Common myeloid progenitor, CD34-positive (primary cell): ENCODE results near the gene MYLK4.
"Not testable (repeated sequence)": the region's sequence is repeated elsewhere in the genome, so short reads cannot be mapped to it uniquely, and the experiment has no call there.

Source experiments
- CTCF ChIA-PET: fragments of 350-600 bp; sonication (Branson Sonifier 250); formaldehyde crosslinking; loops from one replicate; lab custom pipeline; 2021; ENCODE audit warnings: antibody characterized with exemption; lab: Charles Lee
- POLR2A ChIA-PET: fragments of 350-600 bp; sonication (Branson Sonifier 250); formaldehyde crosslinking; loops from one replicate; lab custom pipeline; 2021; ENCODE audit warnings: antibody characterized with exemption; lab: Charles Lee
- DNase-seq, 3 donors: peaks; one replicate each; pipeline versions ENCODE4 v3.0.0 to v3.0.0-alpha.2; 2013
- H3K27ac ChIP-seq, 2 experiments: 1 replicate in 1 of 2; 2 replicates in 1 of 2; pipeline ENCODE4 v1.7.0; 2013; ENCODE audit warnings: inconsistent platforms in 2 of 2, low read length in 2 of 2, mild to moderate bottlenecking in 2 of 2, low read depth in 1 of 2, moderate library complexity in 1 of 2; ENCODE audit not compliant: severe bottlenecking in 2 of 2, insufficient read depth in 1 of 2, poor library complexity in 1 of 2
- H3K27me3 ChIP-seq, 5 experiments: replicated peaks in 2 of 5; 1 replicate in 3 of 5; 2 replicates in 2 of 5; pipeline versions ENCODE4 v1.6.1 to v1.7.0; 2013; ENCODE audit warnings: low read length in 4 of 5, mild to moderate bottlenecking in 2 of 5, moderate library complexity in 2 of 5, inconsistent platforms in 1 of 5; ENCODE audit not compliant: insufficient read depth in 5 of 5, control insufficient read depth in 4 of 5
- H3K36me3 ChIP-seq, 4 experiments: 1 replicate in 2 of 4; 2 replicates in 2 of 4; pipeline versions ENCODE4 v1.6.1 to v1.7.0; 2013; ENCODE audit warnings: low read length in 3 of 4, control low read depth in 1 of 4, mild to moderate bottlenecking in 1 of 4; ENCODE audit not compliant: control insufficient read depth in 4 of 4, insufficient read depth in 4 of 4
- H3K4me1 ChIP-seq, 4 experiments: 1 replicate in 3 of 4; 2 replicates in 1 of 4; pipeline versions ENCODE4 v1.6.1 to v1.7.1; 2013; ENCODE audit warnings: low read length in 3 of 4, mild to moderate bottlenecking in 3 of 4, control low read depth in 1 of 4, inconsistent platforms in 1 of 4, moderate library complexity in 1 of 4; ENCODE audit not compliant: control insufficient read depth in 4 of 4, insufficient read depth in 4 of 4; ENCODE audit errors: control extremely low read depth in 1 of 4
- H3K4me3 ChIP-seq, 7 experiments: 1 replicate in 4 of 7; 2 replicates in 3 of 7; pipeline versions ENCODE4 v1.5.1 to v1.7.0; 2013; ENCODE audit warnings: mild to moderate bottlenecking in 7 of 7, low read length in 6 of 7, moderate library complexity in 6 of 7, inconsistent platforms in 2 of 7, low read depth in 2 of 7, control low read depth in 1 of 7; ENCODE audit not compliant: insufficient read depth in 4 of 7, control insufficient read depth in 1 of 7; ENCODE audit errors: extremely low read depth in 1 of 7
- H3K9me3 ChIP-seq, 5 experiments: 1 replicate in 4 of 5; 2 replicates in 1 of 5; pipeline versions ENCODE4 v1.6.1 to v1.7.1; 2013; ENCODE audit warnings: low read length in 4 of 5, mild to moderate bottlenecking in 2 of 5, inconsistent platforms in 1 of 5, low read depth in 1 of 5, moderate library complexity in 1 of 5; ENCODE audit not compliant: control insufficient read depth in 4 of 5, insufficient read depth in 2 of 5; ENCODE audit errors: control extremely low read depth in 1 of 5
- WGBS: methylation state at CpG from one replicate; pipeline ENCODE4 v1.1.5; 2013; ENCODE audit not compliant: insufficient coverage; 5-methylcytosine and 5-hydroxymethylcytosine counted together

MYLK4 gene

DNA sequence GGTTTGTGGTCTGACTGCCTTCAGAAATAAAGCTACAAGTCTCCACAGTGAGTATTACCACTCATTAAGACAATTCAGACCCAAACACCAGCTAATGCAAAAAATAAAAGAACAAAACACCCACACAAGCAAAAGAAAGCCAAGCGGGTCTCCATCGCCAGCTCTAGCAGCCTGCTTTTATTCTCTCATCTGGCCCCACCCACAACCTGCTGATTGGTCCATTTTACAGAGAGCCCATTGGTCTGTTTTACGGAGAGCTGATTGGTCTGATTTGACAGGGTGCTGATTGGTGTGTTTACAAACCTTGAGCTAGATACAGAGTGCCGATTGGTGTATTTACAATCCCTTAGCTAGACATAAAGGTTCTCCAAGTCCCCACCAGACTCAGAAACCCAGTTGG lies 12.1 kb upstream of the MYLK4 start:
- not testable (repeated sequence) for H3K27me3 ChIP-seq, H3K9me3 ChIP-seq, H3K36me3 ChIP-seq, H3K27ac ChIP-seq
- peak in 2 of 3 donors; percentile 47 to 59 for DNase-seq
- Histone ChIP-seq H3K4me1 (peaks cover 9 to 37% (median 22%) of the 10 kb centered on the region in 4 experiments), H3K4me3 (peak overlapping the region in 1 of 7 experiments; percentile 26)
- WGBS = 100% methylated on average over 3 of the region's 4 CpGs
- POLR2A ChIA-PET = interaction anchor here (0.8 to 1.4 kb wide), 2 partner anchors 10 to 11 kb away, joined by 5 to 7 read pairs; no protein-coding TSS in a partner anchor
- CTCF ChIA-PET = interaction anchor here (0.8 to 14.2 kb wide), 6 partner anchors 14 to 190 kb away, joined by 3 to 227 read pairs (median 7); partner anchors contain the start of gene MYLK4

DNA sequence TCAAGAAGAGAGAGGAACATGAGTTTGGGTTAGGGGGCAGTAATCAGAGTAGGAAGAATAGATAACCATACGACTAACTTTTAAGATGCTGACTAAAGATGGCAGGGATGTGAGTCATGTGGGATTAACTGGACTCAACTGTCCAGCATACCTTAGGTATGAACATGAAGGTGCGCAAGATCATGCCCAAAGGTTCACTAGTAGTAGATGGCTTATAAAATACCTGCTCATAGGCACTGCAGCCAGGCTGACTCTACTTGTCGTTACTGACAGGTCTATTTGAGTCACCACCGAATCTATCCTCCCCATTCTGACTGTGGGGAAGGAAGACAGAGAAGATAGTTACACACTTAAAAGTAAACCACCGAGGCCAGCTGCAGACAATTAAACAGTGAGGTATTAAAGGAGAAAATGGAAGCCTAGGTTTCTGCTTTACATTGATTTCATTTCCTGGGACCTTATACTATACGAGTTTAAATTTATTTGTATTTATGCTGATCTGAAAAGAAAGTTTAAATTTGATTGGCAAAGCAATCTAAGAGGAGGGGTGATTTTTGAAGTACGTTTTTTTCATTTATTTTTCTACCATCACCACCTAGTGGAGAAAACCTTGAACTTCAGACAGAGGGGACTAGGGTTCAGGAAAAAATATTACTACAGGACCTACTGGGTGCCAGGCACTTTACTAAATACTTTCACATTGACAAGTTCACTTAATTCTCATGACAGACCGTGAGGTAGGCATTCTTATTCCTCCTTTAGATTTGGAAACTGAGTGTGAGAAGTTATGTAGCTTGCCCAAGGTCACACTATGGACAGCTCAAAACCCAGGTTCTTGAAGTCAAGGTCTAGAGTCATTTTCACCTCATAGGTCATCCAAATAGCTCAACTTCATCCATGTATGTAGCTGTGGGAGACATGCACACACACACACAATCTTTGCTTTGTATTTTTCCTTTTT lies 10.4 kb upstream of the MYLK4 start:
- ChIA-PET POLR2A (no interaction called here), CTCF (interaction anchor here (0.9 to 14.2 kb wide), 11 partner anchors 11 to 1165 kb away, joined by 3 to 227 read pairs (median 6); partner anchors contain the start of gene MYLK4)
- Histone ChIP-seq H3K4me3 (peak overlapping the region in 2 of 7 experiments; percentile 12 to 48), H3K27ac (no peak overlapping the region), H3K27me3 (no peaks in the 10 kb centered on the region), H3K36me3 (no peaks in the 10 kb centered on the region), H3K4me1 (peaks cover 0 to 28% (median 15%) of the 10 kb centered on the region in 4 experiments), H3K9me3 (peaks cover 0 to 3% (median 0%) of the 10 kb centered on the region in 5 experiments)
- peak in 2 of 3 donors; percentile 53 to 57 for DNase-seq
- 100% methylated on average over 2 of the region's 8 CpGs for WGBS

DNA sequence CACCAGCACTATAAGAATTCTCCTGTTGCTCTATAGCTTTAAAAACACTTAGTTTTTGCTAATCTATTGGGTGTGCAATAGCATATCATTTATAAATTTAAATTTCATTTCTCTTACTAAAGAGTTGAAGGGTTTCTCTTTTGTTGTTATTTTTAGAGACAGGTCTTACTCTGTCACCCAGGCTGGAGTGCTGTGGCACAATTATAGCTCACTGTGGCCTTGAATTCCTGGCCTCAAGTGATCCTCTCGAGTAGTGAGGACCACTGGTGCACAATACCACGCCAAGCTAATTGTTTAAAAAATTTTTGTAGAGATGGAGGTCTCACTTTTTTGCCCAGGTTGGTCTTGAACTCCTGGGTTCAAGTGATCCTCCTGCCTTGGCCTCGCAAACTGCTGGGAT lies 8.3 kb upstream of the MYLK4 start:
- peaks cover 0 to 22% (median 12%) of the 10 kb centered on the region in 4 experiments for H3K4me1 ChIP-seq
- H3K36me3 ChIP-seq = no peaks in the 10 kb centered on the region
- peaks cover 0 to 3% (median 0%) of the 10 kb centered on the region in 5 experiments for H3K9me3 ChIP-seq
- H3K27me3 ChIP-seq = no peaks in the 10 kb centered on the region
- WGBS = 100% methylated on average over 1 of the region's 3 CpGs
- DNase-seq = no peak
- ChIA-PET CTCF (interaction anchor here (1.1 to 14.2 kb wide), 6 partner anchors 10 to 88 kb away, joined by 3 to 227 read pairs (median 6); partner anchors contain the start of gene MYLK4), POLR2A (no interaction called here)
- no peak overlapping the region for H3K4me3 ChIP-seq
- no peak overlapping the region for H3K27ac ChIP-seq

DNA sequence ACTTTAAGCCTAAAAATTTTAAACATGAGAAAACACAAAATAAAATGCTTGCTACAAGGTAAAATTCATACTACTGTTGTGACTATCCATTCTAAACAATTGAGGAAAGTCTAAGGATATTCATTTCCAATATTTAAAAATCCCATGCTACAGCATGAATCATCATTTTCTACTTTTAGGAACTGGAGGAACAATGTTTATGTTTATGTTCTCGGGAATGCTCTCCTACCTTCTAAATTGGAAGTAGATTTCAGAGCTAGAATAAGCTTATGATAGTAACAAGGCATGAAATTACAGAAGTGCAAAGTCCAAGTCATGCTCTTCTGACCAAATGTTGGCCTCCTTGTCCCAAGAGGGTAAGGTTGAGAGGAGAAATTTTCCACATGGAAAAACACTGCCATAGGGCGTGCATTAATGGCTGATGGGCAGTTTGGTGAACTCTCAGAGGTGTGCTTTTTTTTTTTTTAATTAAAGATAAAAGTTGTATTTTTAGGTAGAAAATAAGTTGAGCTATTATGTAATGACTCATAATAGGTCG lies 6.0 kb upstream of the MYLK4 start:
- Histone ChIP-seq H3K27ac (no peak overlapping the region), H3K9me3 (peaks cover 0 to 3% (median 0%) of the 10 kb centered on the region in 5 experiments), H3K4me1 (peaks cover 5 to 29% (median 19%) of the 10 kb centered on the region in 4 experiments), H3K36me3 (no peaks in the 10 kb centered on the region), H3K4me3 (no peak overlapping the region), H3K27me3 (no peaks in the 10 kb centered on the region)
- POLR2A ChIA-PET = no interaction called here
- no peak for DNase-seq
- CTCF ChIA-PET = interaction anchor here (0.6 to 14.2 kb wide), 11 partner anchors 8 to 243 kb away, joined by 3 to 227 read pairs (median 3); partner anchors contain the start of genes MYLK4, NQO2 and WRNIP1
- 100% methylated on average over 1 of the region's 3 CpGs for WGBS

DNA sequence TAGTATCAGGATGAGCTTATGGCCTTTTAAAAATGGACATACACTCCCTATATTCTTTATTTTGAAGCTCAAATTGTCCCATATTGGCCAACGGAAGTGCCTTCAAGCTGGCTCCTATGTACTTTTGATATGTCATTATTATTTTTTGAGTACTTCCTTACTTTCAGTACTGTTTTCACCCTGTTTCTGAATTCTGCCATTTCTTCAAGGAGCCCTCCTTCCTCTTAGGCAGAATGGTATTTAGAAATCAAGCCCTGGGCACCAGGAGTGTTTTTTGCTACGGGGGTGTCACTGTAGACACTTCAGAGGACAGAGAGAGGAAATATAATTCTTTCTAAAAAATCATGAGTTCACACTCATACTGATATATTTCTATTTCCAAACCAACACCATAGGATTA lies 5.5 kb upstream of the MYLK4 start:
- DNase-seq = no peak
- ChIA-PET POLR2A (no interaction called here), CTCF (interaction anchor here (0.6 to 14.2 kb wide), 7 partner anchors 8 to 35 kb away, joined by 3 to 227 read pairs (median 3); partner anchors contain the start of genes MYLK4 and WRNIP1)
- H3K27me3 ChIP-seq = no peaks in the 10 kb centered on the region
- no peak overlapping the region for H3K27ac ChIP-seq
- H3K4me3 ChIP-seq = no peak overlapping the region
- WGBS = no CpG with 5 or more reads among the region's 2 CpGs
- no peaks in the 10 kb centered on the region for H3K36me3 ChIP-seq
- H3K4me1 ChIP-seq = peaks cover 9 to 34% (median 23%) of the 10 kb centered on the region in 4 experiments
- H3K9me3 ChIP-seq = peaks cover 0 to 3% (median 0%) of the 10 kb centered on the region in 5 experiments

DNA sequence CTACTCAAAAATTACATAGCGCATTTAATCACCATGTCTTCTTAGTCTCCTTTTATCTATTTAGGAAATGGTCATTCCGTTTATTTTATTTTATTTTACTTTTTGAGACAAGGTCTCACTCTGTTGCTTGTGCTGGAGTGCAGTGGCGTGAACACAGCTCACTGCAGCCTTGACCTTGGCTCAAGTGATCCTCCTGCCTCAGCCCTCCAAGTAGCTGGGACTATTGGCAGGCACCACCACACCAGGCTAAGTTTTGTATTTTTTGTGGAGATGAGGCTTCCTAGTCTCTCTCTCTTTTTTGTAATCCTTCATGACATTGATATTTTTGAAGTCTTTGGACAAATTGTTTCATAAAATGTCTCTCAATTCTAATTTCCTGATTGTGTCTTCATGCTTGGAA lies 4.7 kb upstream of the MYLK4 start:
- H3K36me3 ChIP-seq = no peaks in the 10 kb centered on the region
- ChIA-PET CTCF (interaction anchor here (1.0 to 1.4 kb wide), 2 partner anchors 17 to 21 kb away, joined by 3 read pairs; no protein-coding TSS in a partner anchor), POLR2A (no interaction called here)
- H3K27ac ChIP-seq = no peak overlapping the region
- H3K9me3 ChIP-seq = peaks cover 0 to 3% (median 0%) of the 10 kb centered on the region in 5 experiments
- DNase-seq = no peak
- 92% methylated on average over 2 of the region's 3 CpGs for WGBS
- no peak overlapping the region for H3K4me3 ChIP-seq
- H3K27me3 ChIP-seq = no peaks in the 10 kb centered on the region
- H3K4me1 ChIP-seq = peaks cover 17 to 40% (median 31%) of the 10 kb centered on the region in 4 experiments
